Activated CD4-positive, alpha-beta memory T cell treated with anti-CD3 and anti-CD28 coated beads, Interleukin-2, amount 10 ng/mL, durations not matched to agents 7 days and 5 days (primary cell): ENCODE results near the gene DOCK3. TPM values are rescaled to one million over a fixed set of nuclear protein-coding genes. Genes with fewer than 3 reads are reported as not detected.
"Not testable (repeated sequence)": the region's sequence is repeated elsewhere in the genome, so short reads cannot be mapped to it uniquely, and the experiment has no call there.

Experiments
- CTCF ChIA-PET: fragments of 350-600 bp; sonication (Branson Sonifier 250); formaldehyde crosslinking; loops from one replicate; lab custom pipeline; 2021; ENCODE audit warnings: antibody characterized with exemption, inconsistent platforms; lab: Charles Lee
- POLR2A ChIA-PET: fragments of 350-600 bp; sonication (Branson Sonifier 250); formaldehyde crosslinking; loops from one replicate; lab custom pipeline; 2021; ENCODE audit warnings: antibody characterized with exemption; lab: Charles Lee
- DNase-seq: peaks from one replicate; pipeline ENCODE4 v3.0.0-alpha.2; 2020
- H3K27ac Mint-ChIP-seq: one replicate; pipeline ENCODE4 v1.8.0; 2021; ENCODE audit warnings: mild to moderate bottlenecking, mixed read lengths
- H3K27me3 Mint-ChIP-seq: one replicate; pipeline ENCODE4 v1.8.0; 2021; ENCODE audit warnings: mixed read lengths
- H3K36me3 Mint-ChIP-seq: one replicate; pipeline ENCODE4 v1.8.0; 2021; ENCODE audit warnings: low read depth, mixed read lengths
- H3K4me1 Mint-ChIP-seq: one replicate; pipeline ENCODE4 v1.8.0; 2021; ENCODE audit warnings: mixed read lengths
- H3K4me3 Mint-ChIP-seq: one replicate; pipeline ENCODE4 v1.8.0; 2021; ENCODE audit warnings: mild to moderate bottlenecking, mixed read lengths
- H3K9me3 Mint-ChIP-seq: one replicate; pipeline ENCODE4 v1.8.0; 2021; ENCODE audit warnings: mixed read lengths
- total RNA-seq, 2 experiments: library from RNA; stranded (reverse); gene quantifications; one replicate each; pipeline ENCODE4 v1.2.3, GENCODE V29; 2021

Gene DOCK3
- total RNA-seq, 2 experiments from 2014 or later: 1.6 to 1.7 TPM

DNA sequence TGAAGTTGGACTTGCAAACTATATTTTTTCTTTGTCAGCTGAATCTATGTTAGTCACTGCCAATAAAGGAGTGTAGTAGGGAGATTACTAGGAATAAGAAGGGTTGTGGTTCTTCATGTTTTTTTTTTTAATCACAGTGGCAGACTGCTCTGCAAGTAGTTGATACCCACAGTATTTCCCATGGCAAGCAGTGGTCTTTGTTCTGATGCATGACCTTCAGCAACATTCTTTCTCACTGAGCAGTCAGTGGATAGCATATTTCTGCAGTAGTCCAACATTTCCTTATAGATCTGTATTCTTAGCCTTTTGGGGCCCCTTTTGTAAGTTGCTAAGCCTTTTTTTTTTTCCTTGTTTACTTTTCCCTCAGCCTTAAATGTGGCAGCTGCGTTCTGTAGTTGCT is 151.1 kb downstream of the DOCK3 start:
- POLR2A ChIA-PET: no interaction called here
- CTCF ChIA-PET: no interaction called here
- DNase-seq: no peak
- Mint-ChIP-seq H3K4me1 (no peaks in the 10 kb centered on the region), H3K9me3 (no peaks in the 10 kb centered on the region), H3K36me3 (no peaks in the 10 kb centered on the region), H3K4me3 (no peak overlapping the region), H3K27me3 (no peaks in the 10 kb centered on the region), H3K27ac (no peak overlapping the region)

DNA sequence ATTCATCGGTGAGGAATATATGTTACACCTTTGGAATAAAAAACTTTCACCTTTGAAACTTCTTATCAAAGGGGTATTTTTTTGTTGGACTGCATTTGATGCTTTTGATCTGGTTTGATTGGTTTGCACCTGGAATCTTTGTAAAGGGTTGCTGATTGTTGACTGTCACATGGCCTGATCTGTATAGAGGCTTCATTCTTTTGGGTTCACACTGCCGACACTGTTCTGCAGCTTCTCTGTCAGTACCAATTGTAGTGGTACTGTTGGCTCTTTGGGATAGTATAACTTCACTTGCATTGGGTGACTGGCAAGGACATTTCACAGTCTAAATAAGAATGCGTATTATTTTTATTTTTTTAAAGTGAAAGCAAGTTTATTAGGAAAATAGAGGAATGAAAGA is 155.7 kb downstream of the DOCK3 start:
- peaks cover 5% of the 10 kb centered on the region for H3K27me3 Mint-ChIP-seq
- H3K9me3 Mint-ChIP-seq: peaks cover 10% of the 10 kb centered on the region
- CTCF ChIA-PET: no interaction called here
- no peaks in the 10 kb centered on the region for H3K36me3 Mint-ChIP-seq
- DNase-seq: no peak
- POLR2A ChIA-PET: no interaction called here
- H3K4me1 Mint-ChIP-seq: no peaks in the 10 kb centered on the region
- no peak overlapping the region for H3K27ac Mint-ChIP-seq
- no peak overlapping the region for H3K4me3 Mint-ChIP-seq

DNA sequence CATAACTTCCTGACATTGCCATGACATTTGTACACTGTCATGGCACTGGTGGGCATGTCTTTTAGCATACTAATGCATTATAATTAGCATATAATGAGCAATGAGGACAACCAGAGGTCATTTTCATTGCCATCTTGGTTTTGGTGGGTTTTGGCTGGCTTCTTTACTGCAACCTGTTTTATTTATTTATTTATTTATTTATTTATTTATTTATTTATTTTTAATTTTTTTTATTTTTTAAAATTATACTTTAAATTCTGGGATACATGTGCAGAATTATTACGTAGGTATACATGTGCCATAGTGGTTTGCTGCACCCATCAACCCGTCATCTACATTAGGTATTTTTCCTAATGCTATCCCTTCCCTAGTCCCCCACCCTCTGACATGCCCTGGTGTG is 156.3 kb downstream of the DOCK3 start:
- H3K4me3 Mint-ChIP-seq, POLR2A ChIA-PET, H3K9me3 Mint-ChIP-seq, H3K27ac Mint-ChIP-seq, DNase-seq, H3K27me3 Mint-ChIP-seq, CTCF ChIA-PET, H3K36me3 Mint-ChIP-seq, H3K4me1 Mint-ChIP-seq: not testable (repeated sequence)

DNA sequence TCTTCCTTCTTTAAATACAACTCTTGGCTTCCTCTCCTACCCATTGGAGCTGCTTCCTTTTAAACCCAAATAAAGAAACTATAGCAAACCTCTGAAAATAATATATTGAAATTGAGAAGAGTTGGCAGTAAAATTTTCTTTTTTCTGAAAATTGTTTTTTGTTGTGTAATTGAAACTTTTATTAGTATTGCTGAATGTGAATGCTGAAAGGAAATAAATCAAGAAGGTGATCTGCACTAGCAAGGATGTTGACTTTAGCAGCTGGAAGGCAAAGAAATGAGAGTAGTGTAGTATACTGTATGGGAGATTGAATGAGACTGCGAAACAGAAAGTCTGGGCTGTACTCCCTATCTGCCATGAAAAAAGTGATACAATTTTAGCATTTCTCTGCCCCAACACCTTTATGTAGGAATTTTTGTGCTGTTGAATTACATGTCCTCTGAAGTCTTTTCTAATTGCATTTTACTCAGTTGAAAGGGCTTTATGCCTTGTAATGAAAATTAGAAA is 166.3 kb downstream of the DOCK3 start:
- Mint-ChIP-seq H3K27ac (no peak overlapping the region), H3K9me3 (no peaks in the 10 kb centered on the region), H3K4me1 (no peaks in the 10 kb centered on the region), H3K4me3 (no peak overlapping the region), H3K27me3 (peaks cover 8% of the 10 kb centered on the region), H3K36me3 (no peaks in the 10 kb centered on the region)
- DNase-seq: no peak
- POLR2A ChIA-PET: no interaction called here
- CTCF ChIA-PET: no interaction called here

DNA sequence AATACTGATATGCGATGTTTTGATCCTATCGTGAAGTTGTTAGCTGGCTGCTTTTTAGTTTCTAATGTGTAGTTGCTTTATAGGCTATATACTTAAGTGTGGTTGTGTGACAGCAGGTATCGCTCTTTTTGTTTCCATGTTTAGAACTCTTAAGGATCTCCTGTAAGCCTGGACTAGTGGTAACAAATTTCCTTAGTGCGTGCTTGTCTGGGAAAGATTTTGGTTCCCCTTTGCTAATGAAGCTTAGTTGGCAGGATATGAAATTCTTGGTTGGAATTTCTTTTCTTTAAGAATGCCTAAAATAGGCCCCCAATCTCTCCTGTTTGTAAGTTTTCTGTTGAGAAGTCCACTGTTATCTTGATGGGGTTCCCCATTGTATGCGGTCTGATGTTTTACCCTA is 173.6 kb downstream of the DOCK3 start:
- Mint-ChIP-seq H3K4me1 (no peaks in the 10 kb centered on the region), H3K27me3 (peaks cover 9% of the 10 kb centered on the region), H3K9me3 (peaks cover 5% of the 10 kb centered on the region), H3K27ac (no peak overlapping the region), H3K4me3 (no peak overlapping the region), H3K36me3 (no peaks in the 10 kb centered on the region)
- DNase-seq: no peak
- ChIA-PET CTCF (no interaction called here), POLR2A (no interaction called here)

DNA sequence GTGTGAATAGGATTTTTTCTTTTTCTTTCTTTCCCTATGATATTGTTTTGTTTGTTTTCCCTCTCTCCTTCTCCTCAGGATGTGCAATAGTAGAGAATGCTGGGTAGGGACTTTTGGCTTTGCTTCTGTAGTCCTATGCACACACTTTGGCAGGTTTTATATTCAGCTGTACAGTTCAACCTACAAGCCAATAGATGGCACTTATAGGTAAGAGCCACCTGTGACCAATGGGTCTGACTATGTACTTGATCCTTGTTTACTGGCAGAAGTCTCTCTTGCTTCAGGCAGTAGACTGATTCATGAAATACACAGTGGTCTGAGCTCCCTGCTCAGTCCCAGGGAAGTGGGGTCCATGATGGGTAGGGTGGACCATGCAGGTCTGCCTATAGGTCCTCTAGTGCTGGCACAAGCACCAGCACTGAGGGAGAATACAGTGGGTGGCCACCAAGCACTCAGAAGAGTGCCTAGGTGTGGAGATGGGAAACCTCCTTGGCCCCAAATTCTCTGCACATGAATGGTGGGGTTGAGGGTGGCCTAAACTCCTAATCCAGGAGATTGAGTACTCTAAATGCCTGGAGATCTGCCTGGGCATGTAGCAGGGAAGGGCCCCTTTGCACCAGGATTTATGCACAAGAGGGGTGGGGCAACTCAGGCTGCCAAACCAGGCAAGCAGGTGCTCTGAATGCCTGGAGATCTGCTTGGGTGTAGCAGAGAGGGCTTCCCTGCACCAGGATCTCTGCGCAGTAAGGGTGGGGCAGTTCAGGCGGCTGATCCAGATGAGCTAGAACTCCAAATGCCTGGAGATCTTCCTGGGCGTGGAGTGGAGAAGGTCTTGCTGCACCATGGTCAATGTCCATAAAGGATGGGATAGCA is 176.1 kb downstream of the DOCK3 start:
- Mint-ChIP-seq H3K4me1 (no peaks in the 10 kb centered on the region), H3K9me3 (peaks cover 5% of the 10 kb centered on the region), H3K27me3 (peaks cover 11% of the 10 kb centered on the region), H3K4me3 (no peak overlapping the region), H3K27ac (no peak overlapping the region), H3K36me3 (no peaks in the 10 kb centered on the region)
- ChIA-PET POLR2A (no interaction called here), CTCF (no interaction called here)
- DNase-seq: no peak

DNA sequence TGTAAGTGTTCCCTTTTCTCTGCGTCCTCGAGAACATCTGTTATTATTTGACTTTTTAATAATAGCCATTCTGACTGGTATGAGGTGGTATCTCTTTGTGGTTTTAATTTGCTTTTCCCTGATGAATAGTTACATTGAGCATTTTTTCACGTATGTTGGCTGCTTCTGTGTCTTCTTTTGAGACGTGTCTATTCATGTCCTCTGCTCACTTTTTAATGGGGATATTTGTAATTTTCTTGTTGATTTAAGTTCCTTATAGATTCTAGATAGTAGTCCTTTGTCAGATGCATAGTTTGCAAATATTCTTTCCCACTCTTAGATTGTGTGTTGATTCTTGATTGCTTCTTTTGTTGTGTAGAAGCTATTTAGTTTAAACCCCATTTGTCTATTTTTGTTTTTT is 179.2 kb downstream of the DOCK3 start:
- Mint-ChIP-seq H3K36me3 (no peaks in the 10 kb centered on the region), H3K9me3 (peaks cover 2% of the 10 kb centered on the region), H3K4me3 (no peak overlapping the region), H3K27me3 (peaks cover 4% of the 10 kb centered on the region), H3K4me1 (no peaks in the 10 kb centered on the region), H3K27ac (no peak overlapping the region)
- POLR2A ChIA-PET: no interaction called here
- CTCF ChIA-PET: no interaction called here
- DNase-seq: no peak

DNA sequence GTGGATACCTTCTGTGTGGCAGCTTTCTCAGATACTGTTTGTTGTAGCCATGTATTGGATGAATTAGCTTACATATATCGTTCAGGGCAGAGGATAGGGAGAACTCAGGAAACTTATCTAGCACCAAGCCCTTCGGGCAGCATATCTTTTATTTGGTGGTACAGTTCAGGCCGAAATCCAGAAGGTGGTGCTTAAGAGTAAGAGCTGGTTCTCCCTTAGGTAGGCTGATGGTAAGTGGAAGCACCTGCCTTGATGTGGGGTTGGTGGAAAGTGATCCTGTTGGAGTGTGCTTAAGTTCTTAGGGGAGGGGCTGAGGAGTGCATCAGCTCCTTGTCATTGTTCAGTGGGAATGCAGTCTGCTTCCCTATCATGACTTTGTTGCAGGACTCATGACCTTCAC is 187.5 kb downstream of the DOCK3 start:
- H3K4me1 Mint-ChIP-seq: no peaks in the 10 kb centered on the region
- POLR2A ChIA-PET: no interaction called here
- H3K9me3 Mint-ChIP-seq: peaks cover 4% of the 10 kb centered on the region
- no peak overlapping the region for H3K4me3 Mint-ChIP-seq
- DNase-seq: no peak
- peaks cover 10% of the 10 kb centered on the region for H3K27me3 Mint-ChIP-seq
- H3K27ac Mint-ChIP-seq: no peak overlapping the region
- CTCF ChIA-PET: no interaction called here
- H3K36me3 Mint-ChIP-seq: no peaks in the 10 kb centered on the region

DNA sequence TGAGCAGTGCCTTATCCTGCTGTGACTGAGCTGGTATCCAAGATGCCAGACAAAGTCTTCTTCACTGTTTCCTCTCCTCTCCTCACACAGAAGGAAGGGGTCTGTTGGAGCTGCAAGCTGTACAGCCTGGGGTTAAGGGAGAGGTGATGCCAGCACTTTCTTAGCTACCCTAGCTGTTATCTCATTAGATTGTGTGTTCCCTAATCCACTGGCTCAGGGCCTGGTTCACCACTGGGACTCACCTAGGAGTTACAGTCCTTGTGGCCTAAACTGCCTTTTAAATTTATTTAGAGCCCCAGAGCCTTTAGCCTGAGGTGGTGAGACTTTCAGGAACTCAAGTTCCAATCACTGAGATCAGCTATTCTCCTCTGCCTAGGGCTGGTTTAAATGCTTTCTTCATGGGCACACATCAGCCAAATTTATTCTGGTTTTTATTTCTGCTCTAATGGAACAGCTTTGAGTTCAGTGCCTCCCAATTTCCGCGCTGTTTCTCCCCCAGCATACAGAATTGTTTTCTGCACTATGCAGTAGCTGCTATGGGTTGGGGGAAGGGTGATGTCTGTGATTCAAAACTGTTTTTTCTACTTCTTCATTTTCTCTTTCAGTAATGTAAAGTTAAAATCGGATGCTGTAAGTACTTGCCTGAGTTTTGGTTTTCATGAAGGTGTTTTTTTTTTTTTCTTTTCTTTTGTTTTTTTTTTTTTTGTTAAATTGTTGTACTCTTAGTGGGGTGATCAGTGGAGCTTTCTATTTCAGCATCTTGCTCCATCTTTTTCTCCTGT is 198.8 kb downstream of the DOCK3 start:
- Mint-ChIP-seq H3K27me3 (peaks cover 5% of the 10 kb centered on the region), H3K4me3 (no peak overlapping the region), H3K4me1 (no peaks in the 10 kb centered on the region), H3K9me3 (peaks cover 7% of the 10 kb centered on the region), H3K36me3 (peaks cover 2% of the 10 kb centered on the region), H3K27ac (no peak overlapping the region)
- DNase-seq: no peak
- ChIA-PET CTCF (interaction anchor here (0.6 kb wide), 1 partner anchor 1405 kb away, joined by 3 read pairs; no protein-coding TSS in a partner anchor), POLR2A (no interaction called here)

DNA sequence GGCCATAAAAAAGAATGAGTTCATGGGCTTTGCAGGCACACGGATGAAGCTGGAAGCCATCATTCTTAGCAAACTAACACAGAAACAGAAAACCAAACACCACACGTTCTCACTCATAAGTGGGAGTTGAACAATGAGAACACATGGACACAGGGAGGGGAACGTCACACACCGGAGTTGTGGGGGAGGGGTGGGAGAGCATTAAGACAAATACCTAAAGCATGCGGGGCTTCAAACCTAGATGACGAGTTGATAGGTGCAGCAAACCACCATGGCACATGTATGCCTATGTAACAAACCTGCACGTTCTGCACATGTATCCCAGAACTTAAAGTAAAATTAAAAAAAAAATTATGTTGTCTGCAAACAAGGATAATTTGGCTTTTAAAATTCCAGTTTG is 200.1 kb downstream of the DOCK3 start:
- H3K27me3 Mint-ChIP-seq, H3K36me3 Mint-ChIP-seq, CTCF ChIA-PET: not testable (repeated sequence)

DNA sequence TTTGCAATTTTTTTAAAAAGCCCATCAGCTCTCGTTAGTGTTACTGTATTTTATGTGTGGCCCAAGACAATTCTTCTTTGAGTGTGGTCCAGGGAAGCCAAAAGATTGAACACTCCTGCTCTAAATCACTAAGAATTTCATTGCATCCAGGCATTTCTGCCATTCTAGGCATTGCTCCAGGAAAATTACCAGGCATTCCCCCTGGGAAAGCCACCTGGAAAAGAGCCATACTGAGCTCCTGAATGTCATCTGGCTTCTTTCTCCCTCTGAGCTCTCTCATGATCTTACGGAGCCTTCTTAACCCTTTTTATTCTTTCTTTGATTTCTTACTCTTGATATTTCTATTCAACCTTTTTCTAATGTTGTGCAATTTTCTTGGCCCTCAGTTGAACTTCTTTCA is 202.2 kb downstream of the DOCK3 start:
- CTCF ChIA-PET: no interaction called here
- H3K27ac Mint-ChIP-seq: no peak overlapping the region
- H3K27me3 Mint-ChIP-seq: peaks cover 6% of the 10 kb centered on the region
- no peaks in the 10 kb centered on the region for H3K4me1 Mint-ChIP-seq
- POLR2A ChIA-PET: no interaction called here
- H3K36me3 Mint-ChIP-seq: peaks cover 2% of the 10 kb centered on the region
- H3K9me3 Mint-ChIP-seq: peaks cover under 1% of the 10 kb centered on the region
- DNase-seq: no peak
- no peak overlapping the region for H3K4me3 Mint-ChIP-seq

More for the DNA sequence above, 200.1 kb downstream of the DOCK3 start:
- H3K4me3 Mint-ChIP-seq, H3K4me1 Mint-ChIP-seq, H3K9me3 Mint-ChIP-seq, H3K27ac Mint-ChIP-seq, POLR2A ChIA-PET, DNase-seq: not testable (repeated sequence)

DNA sequence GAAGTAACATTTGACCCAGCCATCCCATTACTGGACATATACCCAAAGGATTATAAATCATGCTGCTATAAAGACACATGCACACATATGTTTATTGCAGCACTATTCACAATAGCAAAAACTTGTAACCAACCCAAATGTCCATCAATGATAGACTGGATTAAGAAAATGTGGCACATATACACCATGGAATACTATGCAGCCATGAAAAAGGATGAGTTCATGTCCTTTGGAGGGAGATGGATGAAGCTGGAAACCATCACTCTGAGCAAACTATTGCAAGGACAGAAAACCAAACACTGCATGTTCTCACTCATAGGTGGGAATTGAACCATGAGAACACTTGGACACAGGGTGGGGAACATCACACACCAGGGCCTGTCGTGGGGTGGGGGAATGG is 208.0 kb downstream of the DOCK3 start:
- H3K4me1 Mint-ChIP-seq, DNase-seq, POLR2A ChIA-PET, CTCF ChIA-PET, H3K9me3 Mint-ChIP-seq, H3K27me3 Mint-ChIP-seq, H3K36me3 Mint-ChIP-seq, H3K27ac Mint-ChIP-seq, H3K4me3 Mint-ChIP-seq: not testable (repeated sequence)

DNA sequence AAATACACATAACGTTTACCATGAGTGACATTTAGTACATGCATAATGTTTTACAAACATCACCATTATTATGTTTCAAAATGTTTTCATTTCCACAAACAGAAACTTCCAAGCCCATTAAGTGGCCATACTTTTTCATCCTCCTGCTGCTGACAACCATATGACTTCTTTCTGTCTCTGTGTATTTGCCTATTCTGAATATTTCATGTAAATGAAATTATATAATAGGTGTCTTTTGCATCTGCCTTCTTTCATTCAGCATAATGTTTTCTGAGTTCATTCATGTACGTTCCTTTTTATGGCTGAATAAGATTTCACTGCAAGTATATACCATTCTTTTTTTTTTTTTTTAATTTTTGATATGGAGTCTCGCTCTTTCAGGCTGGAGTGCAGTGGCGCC is 209.0 kb downstream of the DOCK3 start:
- Mint-ChIP-seq H3K27ac (no peak overlapping the region), H3K4me1 (no peaks in the 10 kb centered on the region), H3K4me3 (no peak overlapping the region), H3K9me3 (peaks cover 3% of the 10 kb centered on the region), H3K27me3 (no peaks in the 10 kb centered on the region), H3K36me3 (no peaks in the 10 kb centered on the region)
- ChIA-PET POLR2A (no interaction called here), CTCF (no interaction called here)
- no peak for DNase-seq
